ENCODE data around the gene IL11.
A peak's percentile ranks its signal among the peaks of the same experiment; 100 is the strongest.

IL11 gene

GRCh38 chr19:55390461-55390880 is 20.2 kb upstream of the IL11 start:
- no peak for TF ChIP-seq CTCF (IDR thresholded peaks at IDR 0.05; ENCODE audit: control insufficient read depth, insufficient read depth, low read depth, low read length, missing control alignments)
- DNase-seq (ENCODE audit: low read depth): no peak
- no peak overlapping the region for H3K4me3 ChIP-seq (ENCODE audit: control insufficient read depth, low read depth, low read length)

GRCh38 chr19:55389386-55390317 is 19.4 kb upstream of the IL11 start:
- DNase-seq (ENCODE audit: low read depth): no peak
- TF ChIP-seq CTCF (IDR thresholded peaks at IDR 0.05; ENCODE audit: control insufficient read depth, insufficient read depth, low read depth, low read length, missing control alignments): no peak
- no peak overlapping the region for H3K4me3 ChIP-seq (ENCODE audit: control insufficient read depth, low read depth, low read length)

GRCh38 chr19:55387736-55388497 is 17.7 kb upstream of the IL11 start:
- TF ChIP-seq CTCF (IDR thresholded peaks at IDR 0.05; ENCODE audit: control insufficient read depth, insufficient read depth, low read depth, low read length, missing control alignments): no peak
- H3K4me3 ChIP-seq (ENCODE audit: control insufficient read depth, low read depth, low read length): peak overlapping the region; percentile 85
- no peak for DNase-seq (ENCODE audit: low read depth)

GRCh38 chr19:55386493-55386971 is 16.3 kb upstream of the IL11 start:
- TF ChIP-seq CTCF (IDR thresholded peaks at IDR 0.05; ENCODE audit: control insufficient read depth, insufficient read depth, low read depth, low read length, missing control alignments): no peak
- H3K4me3 ChIP-seq (ENCODE audit: control insufficient read depth, low read depth, low read length): peak overlapping the region; percentile 85
- DNase-seq (ENCODE audit: low read depth): no peak

GRCh38 chr19:55385724-55386492 is 15.6 kb upstream of the IL11 start, which contains the start of gene RPL28:
TSS of gene RPL28 (plus strand) at chr19:55385932. CDS start at chr19:55386358, 426 bp downstream.
- DNase-seq (ENCODE audit: low read depth): peak; percentile 86
- peak within 1 kb of the TSS; percentile 85 for H3K4me3 ChIP-seq (ENCODE audit: control insufficient read depth, low read depth, low read length)
- TF ChIP-seq CTCF (IDR thresholded peaks at IDR 0.05; ENCODE audit: control insufficient read depth, insufficient read depth, low read depth, low read length, missing control alignments): no peak

Measured in AG09309 (cell line).